ENCODE results near the gene CLCA2. TPM values are rescaled to one million over a fixed set of nuclear protein-coding genes. Genes with fewer than 3 reads are reported as not detected.

The CLCA2 gene
- total and polyA plus RNA-seq, 2 donors (not counting 1 experiment from before 2014, with no cell fraction given), result not detected

GRCh38 chr1:86436041-86436440 lies 12.1 kb downstream of the CLCA2 start:
- 0% methylated on average over 1 of the region's 2 CpGs for WGBS (ENCODE audit: insufficient coverage)
- peaks cover 0 to 5% (median 2%) of the 10 kb centered on the region in 4 experiments for H3K27me3 ChIP-seq (replicated peaks in 1 of 4; ENCODE audit: control extremely low read depth in 1 of 4, control insufficient read depth in 3 of 4, insufficient read depth in 4 of 4, low read length in 3 of 4)
- ATAC-seq (ENCODE audit: low read depth) (no peak), DNase-seq (no peak)
- Mint-ChIP-seq H3K4me3 (no peak overlapping the region), H3K27ac (no peak overlapping the region), H3K9me3 (ENCODE audit: insufficient read depth) (no peaks in the 10 kb centered on the region), H3K27me3 (peaks cover 21% of the 10 kb centered on the region), H3K4me1 (no peaks in the 10 kb centered on the region)
- H3K27ac ChIP-seq (ENCODE audit: low read length in 2 of 2), result no peak overlapping the region
- H3K4me2 ChIP-seq (replicated peaks; ENCODE audit: low read depth, low read length, poor library complexity, severe bottlenecking), result no peak overlapping the region
- H3K79me2 ChIP-seq (ENCODE audit: control insufficient read depth, insufficient read depth, low read length), result no peaks in the 10 kb centered on the region
- TF ChIP-seq CTCF (IDR thresholded peaks at IDR 0.05), result no peak
- no peak for TF ChIP-seq EZH2 (IDR thresholded peaks at IDR 0.05; ENCODE audit: borderline replicate concordance, insufficient read depth, low read depth, low read length, poor library complexity, severe bottlenecking)
- no peaks in the 10 kb centered on the region for H3K9me3 ChIP-seq (ENCODE audit: control extremely low read depth in 1 of 3, control insufficient read depth in 2 of 3, insufficient read depth in 1 of 3, low read length in 2 of 3)
- H2AFZ ChIP-seq (ENCODE audit: insufficient read depth, low read depth, low read length, poor library complexity, severe bottlenecking), result no peak overlapping the region
- no peaks in the 10 kb centered on the region for H3K36me3 ChIP-seq (replicated peaks in 1 of 2; ENCODE audit: control extremely low read depth in 1 of 2, control insufficient read depth in 1 of 2, extremely low read depth in 1 of 2, insufficient read depth in 2 of 2, low read length in 1 of 2)
- H4K20me1 ChIP-seq (ENCODE audit: control insufficient read depth, insufficient read depth, low read length, poor library complexity, severe bottlenecking), result no peaks in the 10 kb centered on the region
- intact Hi-C loops (cut with micrococcal nuclease), result no loop called here
- ChIA-PET CTCF (no interaction called here), POLR2A (no interaction called here)
- H3K9ac ChIP-seq (ENCODE audit: low read length), result no peak overlapping the region
- H3K4me1 ChIP-seq (ENCODE audit: control insufficient read depth in 2 of 2, insufficient read depth in 2 of 2, low read length in 2 of 2), result no peaks in the 10 kb centered on the region
- no peak overlapping the region for H3K4me3 ChIP-seq (ENCODE audit: control extremely low read depth in 1 of 5, extremely low read depth in 1 of 5, insufficient read depth in 1 of 5, low read depth in 2 of 5, low read length in 4 of 5)

- DNase-seq (no peak), ATAC-seq (ENCODE audit: low read depth) (no peak)
- no peaks in the 10 kb centered on the region for H3K9me3 ChIP-seq (ENCODE audit: control extremely low read depth in 1 of 3, control insufficient read depth in 2 of 3, insufficient read depth in 1 of 3, low read length in 2 of 3)
- TF ChIP-seq CTCF (IDR thresholded peaks at IDR 0.05) (no peak), EZH2 (IDR thresholded peaks at IDR 0.05; ENCODE audit: borderline replicate concordance, insufficient read depth, low read depth, low read length, poor library complexity, severe bottlenecking) (no peak)
- H3K4me1 Mint-ChIP-seq, result no peaks in the 10 kb centered on the region
- no CpG with 5 or more reads among the region's 2 CpGs for WGBS (ENCODE audit: insufficient coverage)
- H4K20me1 ChIP-seq (ENCODE audit: control insufficient read depth, insufficient read depth, low read length, poor library complexity, severe bottlenecking), result no peaks in the 10 kb centered on the region
- H3K9me3 Mint-ChIP-seq (ENCODE audit: insufficient read depth), result no peaks in the 10 kb centered on the region
- no peaks in the 10 kb centered on the region for H3K4me1 ChIP-seq (ENCODE audit: control insufficient read depth in 2 of 2, insufficient read depth in 2 of 2, low read length in 2 of 2)
- H3K4me3 Mint-ChIP-seq, result no peak overlapping the region
- ChIA-PET CTCF (no interaction called here), POLR2A (no interaction called here)
- H2AFZ ChIP-seq (ENCODE audit: insufficient read depth, low read depth, low read length, poor library complexity, severe bottlenecking), result no peak overlapping the region
- no peak overlapping the region for H3K4me3 ChIP-seq (ENCODE audit: control extremely low read depth in 1 of 5, extremely low read depth in 1 of 5, insufficient read depth in 1 of 5, low read depth in 2 of 5, low read length in 4 of 5)
- intact Hi-C loops (cut with micrococcal nuclease), result no loop called here
- no peak overlapping the region for H3K4me2 ChIP-seq (replicated peaks; ENCODE audit: low read depth, low read length, poor library complexity, severe bottlenecking)
- peaks cover 0 to 5% (median 2%) of the 10 kb centered on the region in 4 experiments for H3K27me3 ChIP-seq (replicated peaks in 1 of 4; ENCODE audit: control extremely low read depth in 1 of 4, control insufficient read depth in 3 of 4, insufficient read depth in 4 of 4, low read length in 3 of 4)
- H3K9ac ChIP-seq (ENCODE audit: low read length), result no peak overlapping the region
- no peak overlapping the region for H3K27ac ChIP-seq (ENCODE audit: low read length in 2 of 2)
- no peaks in the 10 kb centered on the region for H3K36me3 ChIP-seq (replicated peaks in 1 of 2; ENCODE audit: control extremely low read depth in 1 of 2, control insufficient read depth in 1 of 2, extremely low read depth in 1 of 2, insufficient read depth in 2 of 2, low read length in 1 of 2)
- H3K79me2 ChIP-seq (ENCODE audit: control insufficient read depth, insufficient read depth, low read length), result no peaks in the 10 kb centered on the region
- H3K27me3 Mint-ChIP-seq, result peaks cover 18% of the 10 kb centered on the region
- H3K27ac Mint-ChIP-seq, result no peak overlapping the region
Measured at GRCh38 chr1:86441581-86441980, 17.6 kb downstream of the CLCA2 start.

Measured in B cell (primary cell).